ENCODE data around the gene GNGT1. TPM values are rescaled to one million over a fixed set of nuclear protein-coding genes. Genes with fewer than 3 reads are reported as not detected.

GNGT1 gene
- total and polyA plus RNA-seq, 2 of the 8 experiments (the other 6 are each of a cell fraction or from before 2014, with no cell fraction given): 0.26 TPM; not detected in 1

DNA sequence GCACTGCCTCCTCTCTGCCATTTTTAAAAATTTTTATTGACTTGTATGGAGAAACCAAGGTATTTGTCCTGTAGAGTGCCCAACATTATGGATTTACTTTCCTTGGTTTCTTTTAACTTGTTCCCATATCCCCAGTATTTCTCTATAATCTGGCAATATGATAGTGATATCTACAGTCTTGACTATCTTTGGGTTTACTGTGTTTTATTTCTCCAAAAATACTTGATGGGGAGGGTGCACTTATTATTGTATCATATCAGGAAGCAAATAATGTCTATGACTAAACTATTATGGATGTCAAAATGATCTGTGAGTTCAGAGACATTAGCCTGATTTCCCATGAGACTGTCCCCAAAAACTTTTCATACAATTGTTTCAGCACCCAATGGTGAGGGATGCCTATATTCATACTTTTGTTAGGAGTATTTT lies 22.4 kb upstream of the GNGT1 start:
- ChIA-PET CTCF (ENCODE audit: partially characterized antibody) (interaction anchor here (0.8 to 1.5 kb wide), 2 partner anchors 13 to 19 kb away, joined by 3 read pairs; no protein-coding TSS in a partner anchor), POLR2A (ENCODE audit: partially characterized antibody) (no interaction called here)
- Histone ChIP-seq H4K5ac (ENCODE audit: insufficient read length, low read depth, low read length) (no peak overlapping the region), H3K4ac (replicated peaks; ENCODE audit: insufficient read length, low read depth, low read length) (no peak overlapping the region), H3K4me3 (ENCODE audit: extremely low read depth in 1 of 4, insufficient read depth in 2 of 4, low read depth in 3 of 4, low read length in 4 of 4) (no peak overlapping the region), H2AK5ac (ENCODE audit: low read depth, low read length) (no peak overlapping the region), H3K23ac (ENCODE audit: insufficient read length) (no peak overlapping the region), H2BK5ac (ENCODE audit: low read depth, low read length) (no peak overlapping the region), H3K27me3 (replicated peaks in 1 of 4; ENCODE audit: control insufficient read depth in 3 of 4, extremely low read depth in 1 of 4, insufficient read depth in 3 of 4, low read length in 3 of 4) (peaks cover 0 to 2% (median under 1%) of the 10 kb centered on the region in 4 experiments; a peak in 3 of 7 replicates), H3K79me1 (ENCODE audit: low read depth, low read length) (no peaks in the 10 kb centered on the region), H4K91ac (replicated peaks; ENCODE audit: insufficient read length, low read length) (no peak overlapping the region), H4K20me1 (replicated peaks in 1 of 2; ENCODE audit: control insufficient read depth in 1 of 2, insufficient read depth in 2 of 2, low read length in 2 of 2) (no peaks in the 10 kb centered on the region), H2BK15ac (ENCODE audit: low read length) (no peak overlapping the region), H3K79me2 (ENCODE audit: control insufficient read depth in 1 of 2, insufficient read depth in 2 of 2, low read length in 2 of 2) (no peaks in the 10 kb centered on the region), H3K18ac (ENCODE audit: extremely low read depth, low read length) (no peak overlapping the region), H2BK20ac (ENCODE audit: low read length) (no peak overlapping the region), H3K14ac (ENCODE audit: insufficient read length) (no peak overlapping the region), H3K9ac (replicated peaks in 1 of 4; ENCODE audit: extremely low read depth in 1 of 4, low read depth in 3 of 4, low read length in 3 of 4) (no peak overlapping the region), H3K9me3 (ENCODE audit: insufficient read depth in 2 of 2, low read depth in 1 of 2, low read length in 1 of 2) (no peaks in the 10 kb centered on the region), H4K8ac (ENCODE audit: extremely low read depth, insufficient read depth, low read length) (no peak overlapping the region), H2AFZ (ENCODE audit: low read length) (no peak overlapping the region), H2BK12ac (ENCODE audit: low read depth, low read length) (no peak overlapping the region), H2BK120ac (replicated peaks; ENCODE audit: low read depth, low read length) (no peak overlapping the region), H3K4me2 (ENCODE audit: insufficient read depth in 1 of 2, low read depth in 2 of 2, low read length in 2 of 2) (no peak overlapping the region), H3K23me2 (ENCODE audit: low read depth, low read length) (no peaks in the 10 kb centered on the region), H3K4me1 (replicated peaks in 1 of 4; ENCODE audit: control insufficient read depth in 3 of 4, insufficient read depth in 4 of 4, low read length in 3 of 4) (no peaks in the 10 kb centered on the region), H3K36me3 (ENCODE audit: control insufficient read depth in 2 of 4, insufficient read depth in 4 of 4, low read length in 3 of 4) (no peaks in the 10 kb centered on the region), H3K56ac (replicated peaks; ENCODE audit: insufficient read length, low read depth, low read length) (no peak overlapping the region), H3K27ac (ENCODE audit: low read depth, low read length) (no peak overlapping the region)
- no peak for FAIRE-seq
- no peak for DNase-seq (ENCODE audit: low read depth in 1 of 2, low spot score in 2 of 2)
- TF ChIP-seq, protein P1, sequence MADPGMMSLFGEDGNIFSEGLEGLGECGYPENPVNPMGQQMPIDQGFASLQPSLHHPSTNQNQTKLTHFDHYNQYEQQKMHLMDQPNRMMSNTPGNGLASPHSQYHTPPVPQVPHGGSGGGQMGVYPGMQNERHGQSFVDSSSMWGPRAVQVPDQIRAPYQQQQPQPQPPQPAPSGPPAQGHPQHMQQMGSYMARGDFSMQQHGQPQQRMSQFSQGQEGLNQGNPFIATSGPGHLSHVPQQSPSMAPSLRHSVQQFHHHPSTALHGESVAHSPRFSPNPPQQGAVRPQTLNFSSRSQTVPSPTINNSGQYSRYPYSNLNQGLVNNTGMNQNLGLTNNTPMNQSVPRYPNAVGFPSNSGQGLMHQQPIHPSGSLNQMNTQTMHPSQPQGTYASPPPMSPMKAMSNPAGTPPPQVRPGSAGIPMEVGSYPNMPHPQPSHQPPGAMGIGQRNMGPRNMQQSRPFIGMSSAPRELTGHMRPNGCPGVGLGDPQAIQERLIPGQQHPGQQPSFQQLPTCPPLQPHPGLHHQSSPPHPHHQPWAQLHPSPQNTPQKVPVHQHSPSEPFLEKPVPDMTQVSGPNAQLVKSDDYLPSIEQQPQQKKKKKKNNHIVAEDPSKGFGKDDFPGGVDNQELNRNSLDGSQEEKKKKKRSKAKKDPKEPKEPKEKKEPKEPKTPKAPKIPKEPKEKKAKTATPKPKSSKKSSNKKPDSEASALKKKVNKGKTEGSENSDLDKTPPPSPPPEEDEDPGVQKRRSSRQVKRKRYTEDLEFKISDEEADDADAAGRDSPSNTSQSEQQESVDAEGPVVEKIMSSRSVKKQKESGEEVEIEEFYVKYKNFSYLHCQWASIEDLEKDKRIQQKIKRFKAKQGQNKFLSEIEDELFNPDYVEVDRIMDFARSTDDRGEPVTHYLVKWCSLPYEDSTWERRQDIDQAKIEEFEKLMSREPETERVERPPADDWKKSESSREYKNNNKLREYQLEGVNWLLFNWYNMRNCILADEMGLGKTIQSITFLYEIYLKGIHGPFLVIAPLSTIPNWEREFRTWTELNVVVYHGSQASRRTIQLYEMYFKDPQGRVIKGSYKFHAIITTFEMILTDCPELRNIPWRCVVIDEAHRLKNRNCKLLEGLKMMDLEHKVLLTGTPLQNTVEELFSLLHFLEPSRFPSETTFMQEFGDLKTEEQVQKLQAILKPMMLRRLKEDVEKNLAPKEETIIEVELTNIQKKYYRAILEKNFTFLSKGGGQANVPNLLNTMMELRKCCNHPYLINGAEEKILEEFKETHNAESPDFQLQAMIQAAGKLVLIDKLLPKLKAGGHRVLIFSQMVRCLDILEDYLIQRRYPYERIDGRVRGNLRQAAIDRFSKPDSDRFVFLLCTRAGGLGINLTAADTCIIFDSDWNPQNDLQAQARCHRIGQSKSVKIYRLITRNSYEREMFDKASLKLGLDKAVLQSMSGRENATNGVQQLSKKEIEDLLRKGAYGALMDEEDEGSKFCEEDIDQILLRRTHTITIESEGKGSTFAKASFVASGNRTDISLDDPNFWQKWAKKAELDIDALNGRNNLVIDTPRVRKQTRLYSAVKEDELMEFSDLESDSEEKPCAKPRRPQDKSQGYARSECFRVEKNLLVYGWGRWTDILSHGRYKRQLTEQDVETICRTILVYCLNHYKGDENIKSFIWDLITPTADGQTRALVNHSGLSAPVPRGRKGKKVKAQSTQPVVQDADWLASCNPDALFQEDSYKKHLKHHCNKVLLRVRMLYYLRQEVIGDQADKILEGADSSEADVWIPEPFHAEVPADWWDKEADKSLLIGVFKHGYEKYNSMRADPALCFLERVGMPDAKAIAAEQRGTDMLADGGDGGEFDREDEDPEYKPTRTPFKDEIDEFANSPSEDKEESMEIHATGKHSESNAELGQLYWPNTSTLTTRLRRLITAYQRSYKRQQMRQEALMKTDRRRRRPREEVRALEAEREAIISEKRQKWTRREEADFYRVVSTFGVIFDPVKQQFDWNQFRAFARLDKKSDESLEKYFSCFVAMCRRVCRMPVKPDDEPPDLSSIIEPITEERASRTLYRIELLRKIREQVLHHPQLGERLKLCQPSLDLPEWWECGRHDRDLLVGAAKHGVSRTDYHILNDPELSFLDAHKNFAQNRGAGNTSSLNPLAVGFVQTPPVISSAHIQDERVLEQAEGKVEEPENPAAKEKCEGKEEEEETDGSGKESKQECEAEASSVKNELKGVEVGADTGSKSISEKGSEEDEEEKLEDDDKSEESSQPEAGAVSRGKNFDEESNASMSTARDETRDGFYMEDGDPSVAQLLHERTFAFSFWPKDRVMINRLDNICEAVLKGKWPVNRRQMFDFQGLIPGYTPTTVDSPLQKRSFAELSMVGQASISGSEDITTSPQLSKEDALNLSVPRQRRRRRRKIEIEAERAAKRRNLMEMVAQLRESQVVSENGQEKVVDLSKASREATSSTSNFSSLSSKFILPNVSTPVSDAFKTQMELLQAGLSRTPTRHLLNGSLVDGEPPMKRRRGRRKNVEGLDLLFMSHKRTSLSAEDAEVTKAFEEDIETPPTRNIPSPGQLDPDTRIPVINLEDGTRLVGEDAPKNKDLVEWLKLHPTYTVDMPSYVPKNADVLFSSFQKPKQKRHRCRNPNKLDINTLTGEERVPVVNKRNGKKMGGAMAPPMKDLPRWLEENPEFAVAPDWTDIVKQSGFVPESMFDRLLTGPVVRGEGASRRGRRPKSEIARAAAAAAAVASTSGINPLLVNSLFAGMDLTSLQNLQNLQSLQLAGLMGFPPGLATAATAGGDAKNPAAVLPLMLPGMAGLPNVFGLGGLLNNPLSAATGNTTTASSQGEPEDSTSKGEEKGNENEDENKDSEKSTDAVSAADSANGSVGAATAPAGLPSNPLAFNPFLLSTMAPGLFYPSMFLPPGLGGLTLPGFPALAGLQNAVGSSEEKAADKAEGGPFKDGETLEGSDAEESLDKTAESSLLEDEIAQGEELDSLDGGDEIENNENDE (IDR thresholded peaks at IDR 0.05; ENCODE audit: insufficient replicate concordance, low read length): no peak
